GM21423 (cell line): ENCODE results near the gene GPR141.
"Not testable (repeated sequence)": the region's sequence is repeated elsewhere in the genome, so short reads cannot be mapped to it uniquely, and the experiment has no call there.

Experiments
- ATAC-seq: cut with Tn5 transposase; IDR thresholded peaks from one replicate; pipeline ENCODE4 v1.9.1; 2021; ENCODE audit warnings: mild to moderate bottlenecking, moderate library complexity; ENCODE audit not compliant: unreplicated experiment

Gene GPR141

GRCh38 chr7:37684927-37685326 is 1.4 kb downstream of the GPR141 start:
- no peak for ATAC-seq

GRCh38 chr7:37686556-37687345 is 3.2 kb downstream of the GPR141 start:
- no peak for ATAC-seq

GRCh38 chr7:37690206-37690605 is 6.6 kb downstream of the GPR141 start:
- no peak for ATAC-seq

- ATAC-seq, result no peak
Observed at GRCh38 chr7:37694208-37695094, 10.9 kb downstream of the GPR141 start.

GRCh38 chr7:37698276-37698675 is 14.7 kb downstream of the GPR141 start:
- ATAC-seq, result no peak

GRCh38 chr7:37698782-37699181 is 15.2 kb downstream of the GPR141 start:
- ATAC-seq, result no peak

GRCh38 chr7:37701769-37702168 is 18.2 kb downstream of the GPR141 start:
- ATAC-seq, result no peak

GRCh38 chr7:37703361-37703760 is 19.8 kb downstream of the GPR141 start:
- no peak for ATAC-seq

GRCh38 chr7:37704328-37704833 is 20.8 kb downstream of the GPR141 start:
- ATAC-seq, result not testable (repeated sequence)

GRCh38 chr7:37705976-37706375 is 22.4 kb downstream of the GPR141 start:
- no peak for ATAC-seq

GRCh38 chr7:37706804-37707203 is 23.2 kb downstream of the GPR141 start:
- no peak for ATAC-seq

- ATAC-seq, result no peak
Observed at GRCh38 chr7:37707754-37708485, 24.4 kb downstream of the GPR141 start.

GRCh38 chr7:37709631-37710509 is 26.3 kb downstream of the GPR141 start:
- ATAC-seq, result peak; percentile 95

- no peak for ATAC-seq
Observed at GRCh38 chr7:37713613-37714012, 30.0 kb downstream of the GPR141 start.

- no peak for ATAC-seq
Observed at GRCh38 chr7:37714606-37715005, 31.0 kb downstream of the GPR141 start.

- peak; percentile 56 for ATAC-seq
Observed at GRCh38 chr7:37718585-37718984, 35.0 kb downstream of the GPR141 start.

GRCh38 chr7:37719077-37719476 is 35.5 kb downstream of the GPR141 start:
- ATAC-seq, result peak; percentile 65

- ATAC-seq, result no peak
Observed at GRCh38 chr7:37724732-37725131, 41.2 kb downstream of the GPR141 start.

GRCh38 chr7:37726016-37726415 is 42.5 kb downstream of the GPR141 start:
- no peak for ATAC-seq

- peak; percentile 58 for ATAC-seq
Observed at GRCh38 chr7:37728747-37729146, 45.2 kb downstream of the GPR141 start.
